ENCODE results near the gene UBE3B.

DNA sequence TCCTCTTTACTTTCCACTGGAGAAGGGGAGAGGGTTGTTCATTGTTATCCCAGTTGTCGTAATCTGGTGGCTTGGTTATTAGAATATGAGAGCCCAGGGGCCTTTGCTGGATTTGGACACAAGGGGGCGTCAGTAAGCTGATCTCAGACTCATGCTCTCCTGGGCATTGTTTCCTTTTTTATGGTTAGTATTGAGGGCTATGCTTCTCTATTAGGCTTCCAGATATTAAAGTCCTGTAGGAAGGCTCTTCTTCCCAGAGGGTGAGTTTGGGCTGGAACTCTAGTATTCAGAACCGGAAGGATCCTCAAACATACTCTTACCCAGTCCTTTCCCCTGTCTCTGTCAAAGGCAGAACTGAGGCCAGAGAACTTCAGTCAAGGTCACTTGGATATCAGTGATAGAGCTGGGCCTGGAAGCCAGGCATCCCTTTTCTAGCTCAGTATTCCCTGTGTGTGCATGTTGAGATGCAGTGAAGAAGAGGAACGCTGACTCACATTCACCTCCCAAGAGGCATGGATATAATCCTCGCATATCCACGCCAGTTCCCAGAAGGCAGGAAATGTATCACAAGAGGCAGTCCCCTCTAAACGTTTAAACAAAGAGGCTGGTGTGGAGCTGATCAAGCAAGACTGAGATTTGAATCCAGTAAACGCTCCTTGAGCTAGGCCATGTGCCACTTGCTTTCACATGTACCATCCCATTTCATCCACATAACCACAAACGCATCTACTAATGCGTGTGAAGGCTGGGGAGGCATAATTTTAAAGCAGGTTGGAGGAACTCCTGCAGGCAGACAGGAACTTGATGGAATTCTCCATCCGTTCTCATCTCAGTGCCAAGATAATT, 41.6 kb downstream of the UBE3B start:
- TF ChIP-seq, protein P1, sequence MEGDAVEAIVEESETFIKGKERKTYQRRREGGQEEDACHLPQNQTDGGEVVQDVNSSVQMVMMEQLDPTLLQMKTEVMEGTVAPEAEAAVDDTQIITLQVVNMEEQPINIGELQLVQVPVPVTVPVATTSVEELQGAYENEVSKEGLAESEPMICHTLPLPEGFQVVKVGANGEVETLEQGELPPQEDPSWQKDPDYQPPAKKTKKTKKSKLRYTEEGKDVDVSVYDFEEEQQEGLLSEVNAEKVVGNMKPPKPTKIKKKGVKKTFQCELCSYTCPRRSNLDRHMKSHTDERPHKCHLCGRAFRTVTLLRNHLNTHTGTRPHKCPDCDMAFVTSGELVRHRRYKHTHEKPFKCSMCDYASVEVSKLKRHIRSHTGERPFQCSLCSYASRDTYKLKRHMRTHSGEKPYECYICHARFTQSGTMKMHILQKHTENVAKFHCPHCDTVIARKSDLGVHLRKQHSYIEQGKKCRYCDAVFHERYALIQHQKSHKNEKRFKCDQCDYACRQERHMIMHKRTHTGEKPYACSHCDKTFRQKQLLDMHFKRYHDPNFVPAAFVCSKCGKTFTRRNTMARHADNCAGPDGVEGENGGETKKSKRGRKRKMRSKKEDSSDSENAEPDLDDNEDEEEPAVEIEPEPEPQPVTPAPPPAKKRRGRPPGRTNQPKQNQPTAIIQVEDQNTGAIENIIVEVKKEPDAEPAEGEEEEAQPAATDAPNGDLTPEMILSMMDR (IDR thresholded peaks at IDR 0.05), result peak; percentile 66 to 81 (median 74)
- no peak for TF ChIP-seq POLR2A (IDR thresholded peaks at IDR 0.05)
